GM12875 (cell line): ENCODE results near the gene SERAC1.

Experiments used
- H3K4me3 ChIP-seq: one replicate; pipeline ENCODE4 v1.5.1; 2011; ENCODE audit warnings: low read depth, low read length, control low read depth
- TF ChIP-seq, protein P1 (sequence below): IDR thresholded peaks from 2 replicates; pipeline ENCODE4 v1.5.1; 2011; ENCODE audit warnings: low read depth, mild to moderate bottlenecking, control low read depth, inconsistent platforms, low read length, moderate library complexity, borderline replicate concordance; ENCODE audit not compliant: insufficient read depth

The SERAC1 gene

DNA sequence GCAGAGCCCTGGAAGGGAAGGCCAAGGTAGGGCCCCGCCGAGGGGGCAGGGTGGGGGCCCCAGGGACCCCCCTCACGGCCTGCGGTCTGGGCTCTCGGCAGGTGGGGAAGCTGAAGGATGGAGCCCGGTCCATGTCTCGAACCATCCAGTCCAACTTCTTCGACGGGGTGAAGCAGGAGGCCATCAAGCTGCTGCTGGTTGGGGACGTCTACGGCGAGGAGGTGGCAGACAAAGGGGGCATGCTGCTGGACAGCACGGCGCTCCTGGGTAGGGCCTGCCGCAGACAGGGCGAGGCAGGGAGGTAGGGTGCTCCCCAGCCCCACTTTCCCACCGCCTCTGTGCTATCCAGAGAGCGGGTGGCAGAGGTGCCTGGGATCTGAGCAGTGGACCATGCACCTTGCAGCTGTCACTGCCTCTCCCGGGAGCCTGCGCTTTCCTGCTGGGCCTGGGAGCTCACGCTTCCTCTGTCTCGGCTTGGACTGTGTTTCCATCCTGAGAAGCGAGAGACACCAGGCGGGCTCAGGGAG is 103.3 kb downstream of the SERAC1 start:
- TF ChIP-seq, protein P1, sequence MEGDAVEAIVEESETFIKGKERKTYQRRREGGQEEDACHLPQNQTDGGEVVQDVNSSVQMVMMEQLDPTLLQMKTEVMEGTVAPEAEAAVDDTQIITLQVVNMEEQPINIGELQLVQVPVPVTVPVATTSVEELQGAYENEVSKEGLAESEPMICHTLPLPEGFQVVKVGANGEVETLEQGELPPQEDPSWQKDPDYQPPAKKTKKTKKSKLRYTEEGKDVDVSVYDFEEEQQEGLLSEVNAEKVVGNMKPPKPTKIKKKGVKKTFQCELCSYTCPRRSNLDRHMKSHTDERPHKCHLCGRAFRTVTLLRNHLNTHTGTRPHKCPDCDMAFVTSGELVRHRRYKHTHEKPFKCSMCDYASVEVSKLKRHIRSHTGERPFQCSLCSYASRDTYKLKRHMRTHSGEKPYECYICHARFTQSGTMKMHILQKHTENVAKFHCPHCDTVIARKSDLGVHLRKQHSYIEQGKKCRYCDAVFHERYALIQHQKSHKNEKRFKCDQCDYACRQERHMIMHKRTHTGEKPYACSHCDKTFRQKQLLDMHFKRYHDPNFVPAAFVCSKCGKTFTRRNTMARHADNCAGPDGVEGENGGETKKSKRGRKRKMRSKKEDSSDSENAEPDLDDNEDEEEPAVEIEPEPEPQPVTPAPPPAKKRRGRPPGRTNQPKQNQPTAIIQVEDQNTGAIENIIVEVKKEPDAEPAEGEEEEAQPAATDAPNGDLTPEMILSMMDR = no peak

DNA sequence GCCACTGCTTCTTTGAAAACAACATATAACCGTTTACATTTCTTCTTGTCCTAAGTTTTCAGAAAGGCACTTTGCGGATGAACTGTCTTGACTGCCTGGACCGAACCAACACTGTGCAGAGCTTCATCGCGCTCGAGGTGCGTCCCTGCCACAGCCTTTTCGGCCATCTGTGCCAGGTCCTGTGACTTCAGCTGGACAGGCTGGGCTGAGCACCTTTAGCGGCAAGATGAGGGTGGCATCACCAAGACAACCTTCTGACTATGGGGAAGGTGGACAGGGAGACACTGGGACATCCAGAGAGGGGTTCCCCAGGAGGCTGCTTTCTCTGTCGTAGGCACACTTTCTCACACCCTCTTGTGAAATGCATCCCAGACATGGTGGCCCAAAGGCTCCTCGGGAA is 104.3 kb downstream of the SERAC1 start:
- no peak overlapping the region for H3K4me3 ChIP-seq
- TF ChIP-seq, protein P1 = no peak

More for the DNA sequence above, 103.3 kb downstream of the SERAC1 start:
- H3K4me3 ChIP-seq = no peak overlapping the region

DNA sequence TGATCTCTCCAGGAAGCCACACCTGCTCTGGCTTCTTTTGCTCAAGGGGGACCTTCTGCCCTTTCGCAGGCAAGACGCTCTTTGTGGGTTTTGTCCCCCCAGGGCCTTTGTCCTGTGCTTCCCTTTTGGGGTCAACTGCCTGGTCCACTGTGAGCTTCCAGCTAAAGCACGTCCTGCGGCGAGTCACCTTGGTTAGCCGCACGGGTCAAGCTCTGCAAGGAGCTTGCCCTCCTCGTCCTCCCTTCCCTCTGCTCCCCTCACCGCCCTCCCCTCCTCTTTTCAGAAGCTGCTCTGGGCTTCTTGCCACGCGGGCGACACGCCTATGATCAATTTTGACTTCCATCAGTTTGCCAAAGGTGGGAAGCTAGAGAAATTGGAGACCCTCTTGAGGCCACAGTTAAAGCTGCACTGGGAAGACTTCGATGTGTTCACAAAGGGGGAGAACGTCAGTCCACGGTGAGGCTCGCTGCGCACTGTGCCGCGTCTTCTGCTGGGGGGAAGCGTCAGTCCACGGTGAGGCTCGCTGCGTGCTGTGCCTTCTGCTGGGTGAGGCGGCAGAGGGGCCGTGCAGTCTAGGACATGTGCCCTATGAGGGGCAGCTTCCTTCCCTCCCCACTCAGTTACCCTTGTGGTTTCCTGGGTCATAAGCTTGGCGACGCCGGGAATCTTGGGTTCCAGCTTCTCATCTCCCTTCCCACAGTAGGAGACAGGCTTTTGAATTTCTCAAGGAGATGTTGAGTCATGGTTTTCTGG is 106.2 kb downstream of the SERAC1 start:
- TF ChIP-seq, protein P1 = no peak
- H3K4me3 ChIP-seq = no peak overlapping the region

DNA sequence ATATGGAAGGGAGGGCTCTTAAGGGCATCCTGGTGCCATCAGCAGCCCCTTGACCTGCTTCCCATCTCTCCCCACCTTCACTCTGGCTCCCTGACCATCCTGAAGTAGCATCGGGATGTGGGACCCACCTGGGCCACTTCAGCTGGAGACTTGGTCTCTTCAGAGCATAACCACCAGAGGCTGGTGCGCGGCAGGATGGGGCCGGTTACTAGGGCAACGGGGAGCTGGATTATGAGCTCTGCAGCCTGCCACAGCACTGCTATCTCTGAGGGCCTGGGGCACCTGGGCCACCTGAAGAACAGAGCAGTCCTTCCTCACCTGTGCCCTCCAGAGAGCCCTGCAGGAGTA is 106.7 kb downstream of the SERAC1 start:
- TF ChIP-seq, protein P1 = no peak
- no peak overlapping the region for H3K4me3 ChIP-seq

DNA sequence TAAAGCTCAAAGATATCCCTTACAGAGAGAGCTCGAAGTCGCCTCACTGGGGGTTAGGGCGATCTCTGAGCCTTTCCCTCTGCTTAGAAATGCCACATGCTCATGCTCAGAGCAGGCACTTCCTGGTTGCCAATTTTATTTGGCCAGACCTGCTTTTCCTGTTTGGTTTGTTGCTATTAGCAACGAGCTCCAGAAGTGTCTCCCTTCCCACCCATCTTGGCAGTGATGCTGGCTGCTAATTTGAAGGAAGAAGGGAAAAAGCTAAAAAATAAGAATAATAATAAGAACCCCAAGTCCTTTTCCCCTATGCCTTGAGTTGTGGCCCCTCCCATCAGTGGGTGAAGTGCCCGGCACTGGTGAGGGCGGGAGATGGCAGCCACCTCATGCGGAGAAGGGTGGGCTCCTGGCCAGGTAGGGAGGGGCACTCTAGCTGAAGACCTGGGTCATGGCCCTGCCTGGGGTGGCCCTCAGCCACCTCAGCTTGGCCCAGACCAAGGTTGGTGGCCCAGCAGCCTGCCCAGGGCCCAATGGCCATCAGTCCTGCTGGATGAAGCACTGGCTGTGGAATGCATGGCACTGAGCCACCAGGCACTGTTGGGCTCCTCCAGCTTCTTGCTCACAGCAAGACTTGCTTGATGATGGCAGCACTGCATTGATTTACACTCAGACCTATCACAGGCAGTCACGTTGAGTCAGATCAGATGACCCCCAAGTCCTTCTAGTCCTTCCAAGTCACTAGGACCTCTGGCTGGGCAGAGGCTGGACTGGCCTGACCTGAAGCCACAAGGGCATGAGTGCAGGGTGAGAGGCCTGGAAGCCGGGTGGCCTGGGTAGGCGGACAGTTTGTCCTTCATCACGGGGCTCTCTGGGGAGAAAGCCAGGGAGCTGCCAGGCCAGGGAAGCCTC is 107.4 kb downstream of the SERAC1 start:
- H3K4me3 ChIP-seq = no peak overlapping the region

More for the DNA sequence above, 107.4 kb downstream of the SERAC1 start:
- TF ChIP-seq, protein P1 = no peak
